Liver (tissue), 9 donors: ENCODE data around the gene BICRA. TPM values are rescaled to one million over a fixed set of nuclear protein-coding genes. Genes with fewer than 3 reads are reported as not detected.

Experiments
- DNase-seq: peaks from one replicate; pipeline ENCODE4 v3.0.0-alpha.2; 2017; ENCODE audit warnings: low spot score
- H3K27ac ChIP-seq, 2 donors: one replicate each; pipeline ENCODE4 v1.7.0; 2013; ENCODE audit warnings: inconsistent platforms in 2 of 2, low read length in 2 of 2, control low read depth in 1 of 2, low read depth in 1 of 2, mild to moderate bottlenecking in 1 of 2
- H3K27me3 ChIP-seq, 4 donors: one replicate each; pipeline versions ENCODE4 v1.6.1 to v1.7.0; 2013; ENCODE audit warnings: low read length in 3 of 4, inconsistent platforms in 1 of 4, mild to moderate bottlenecking in 1 of 4, moderate library complexity in 1 of 4; ENCODE audit not compliant: control insufficient read depth in 4 of 4, insufficient read depth in 4 of 4
- H3K36me3 ChIP-seq, 4 donors: one replicate each; pipeline versions ENCODE4 v1.6.1 to v1.7.0; 2013; ENCODE audit warnings: low read length in 3 of 4, mild to moderate bottlenecking in 3 of 4, low read depth in 1 of 4, moderate library complexity in 1 of 4; ENCODE audit not compliant: control insufficient read depth in 4 of 4, insufficient read depth in 3 of 4
- H3K4me1 ChIP-seq, 4 donors: one replicate each; pipeline versions ENCODE4 v1.6.1 to v1.7.0; 2013; ENCODE audit warnings: low read length in 3 of 4, mild to moderate bottlenecking in 3 of 4, moderate library complexity in 1 of 4; ENCODE audit not compliant: control insufficient read depth in 4 of 4, insufficient read depth in 4 of 4
- H3K4me3 ChIP-seq, 3 donors: one replicate each; pipeline versions ENCODE4 v1.6.1 to v1.7.0; 2013; ENCODE audit warnings: low read length in 3 of 3, control low read depth in 1 of 3, low read depth in 1 of 3, mild to moderate bottlenecking in 1 of 3
- H3K9ac ChIP-seq, 2 donors: one replicate each; pipeline ENCODE4 v1.7.0; 2013; ENCODE audit warnings: low read length in 2 of 2, mild to moderate bottlenecking in 2 of 2, moderate library complexity in 2 of 2, control low read depth in 1 of 2, low read depth in 1 of 2
- H3K9me3 ChIP-seq, 4 donors: one replicate each; pipeline versions ENCODE4 v1.6.1 to v1.7.0; 2013; ENCODE audit warnings: low read length in 3 of 4; ENCODE audit not compliant: control insufficient read depth in 4 of 4
- ATF3 ChIP-seq: IDR thresholded peaks from 2 replicates; pipeline ENCODE4 v1.6.1; 2016; ENCODE audit warnings: antibody characterized with exemption
- EGR1 ChIP-seq, 2 donors: IDR thresholded peaks; 2 replicates each; pipeline ENCODE4 v1.6.1; 2016 to 2018; ENCODE audit warnings: antibody characterized with exemption in 2 of 2, low read depth in 2 of 2
- FOXA1 ChIP-seq: IDR thresholded peaks from 2 replicates; pipeline ENCODE4 v1.6.1; 2016; ENCODE audit warnings: antibody characterized with exemption
- FOXA2 ChIP-seq: IDR thresholded peaks from 2 replicates; pipeline ENCODE4 v1.6.1; 2016; ENCODE audit warnings: antibody characterized with exemption
- HNF4A ChIP-seq, 2 donors: conservative IDR thresholded peaks; 2 replicates each; pipeline ENCODE4 v1.6.1; 2016; ENCODE audit warnings: antibody characterized with exemption in 2 of 2, mild to moderate bottlenecking in 2 of 2
- HNF4G ChIP-seq: IDR thresholded peaks from 2 replicates; pipeline ENCODE4 v1.6.1; 2016; ENCODE audit warnings: antibody characterized with exemption
- MAX ChIP-seq: IDR thresholded peaks from 2 replicates; pipeline ENCODE4 v1.6.1; 2016; ENCODE audit warnings: antibody characterized with exemption
- RAD21 ChIP-seq, 2 donors: IDR thresholded peaks; 2 replicates each; pipeline ENCODE4 v1.6.1; 2016; ENCODE audit warnings: antibody characterized with exemption in 2 of 2, mild to moderate bottlenecking in 2 of 2
- RXRA ChIP-seq, 2 donors: IDR thresholded peaks; 2 replicates each; pipeline ENCODE4 v1.6.1; 2017 to 2018; ENCODE audit warnings: antibody characterized with exemption in 2 of 2, mild to moderate bottlenecking in 1 of 2
- SP1 ChIP-seq: IDR thresholded peaks from 2 replicates; pipeline ENCODE4 v1.6.1; 2018; ENCODE audit warnings: antibody characterized with exemption, mild to moderate bottlenecking
- TAF1 ChIP-seq: conservative IDR thresholded peaks from 2 replicates; pipeline ENCODE4 v1.6.1; 2016; ENCODE audit warnings: antibody characterized with exemption, mild to moderate bottlenecking
- YY1 ChIP-seq: IDR thresholded peaks from 2 replicates; pipeline ENCODE4 v1.6.1; 2016; ENCODE audit warnings: antibody characterized with exemption, mild to moderate bottlenecking
- ZBTB33 ChIP-seq: IDR thresholded peaks from 2 replicates; pipeline ENCODE4 v1.6.1; 2016; ENCODE audit warnings: antibody characterized with exemption
- WGBS: extraction: QIAGEN DNeasy Blood & Tissue Kit; methylation state at CpG from one replicate; pipeline ENCODE4 v1.1.7; 2013; 5-methylcytosine and 5-hydroxymethylcytosine counted together
- polyA plus RNA-seq, 2 donors: library from polyadenylated mRNA; stranded (reverse) in 1 of 2; unstranded in 1 of 2; fragments of 200-250 nt in 1 of 2; fragments of >200 nt in 1 of 2; fragmentation: Nextera tagmentation in 1 of 2; extraction: Ambion mirVana in 1 of 2; gene quantifications; one replicate each; pipeline versions ENCODE4 v1.2.1 to v1.2.3, GENCODE V29; 2013 to 2015
- total RNA-seq, 2 donors: library from RNA; depleted of rRNA; stranded (reverse); fragments of >200 nt; gene quantifications; one replicate each; pipeline ENCODE4 v1.2.3, GENCODE V29; 2014
- donor health status: healthy.
- donor health status: healthy.
- donor health status: healthy.
- donor health status: healthy.
- donor health status: healthy.

Gene BICRA
- total and polyA plus RNA-seq, 4 donors, result 0.63 to 8.9 (median 3.0) TPM

- no peak for DNase-seq
- no peaks in the 10 kb centered on the region for H3K27me3 ChIP-seq
- H3K4me3 ChIP-seq, result no peak overlapping the region
- H3K9ac ChIP-seq, result no peak overlapping the region
- 95% methylated on average over 1 of the region's 1 CpG for WGBS
- no peak for TF ChIP-seq MAX
- no peak for TF ChIP-seq TAF1
- no peak overlapping the region for H3K27ac ChIP-seq
- peaks cover 2 to 12% (median 7%) of the 10 kb centered on the region in 4 donors for H3K4me1 ChIP-seq
- no peaks in the 10 kb centered on the region for H3K36me3 ChIP-seq
- no peaks in the 10 kb centered on the region for H3K9me3 ChIP-seq
Observed at GRCh38 chr19:47649588-47649987, 40.7 kb downstream of the BICRA start.

- Histone ChIP-seq H3K27me3 (no peaks in the 10 kb centered on the region), H3K9ac (no peak overlapping the region), H3K36me3 (no peaks in the 10 kb centered on the region), H3K27ac (no peak overlapping the region), H3K9me3 (no peaks in the 10 kb centered on the region), H3K4me3 (no peak overlapping the region), H3K4me1 (peaks cover 0 to 6% (median 5%) of the 10 kb centered on the region in 4 donors)
- DNase-seq, result no peak
- 96% methylated on average over 7 of the region's 7 CpGs for WGBS
- TF ChIP-seq FOXA2 (no peak), FOXA1 (no peak), ATF3 (no peak), SP1 (no peak), HNF4A (conservative IDR thresholded peaks at IDR 0.05) (no peak), RAD21 (IDR thresholded peaks at IDR 0.05) (no peak), HNF4G (no peak), YY1 (no peak)
Observed at GRCh38 chr19:47650700-47651099, 41.8 kb downstream of the BICRA start.

GRCh38 chr19:47651132-47651531 lies 42.2 kb downstream of the BICRA start:
- TF ChIP-seq RXRA (IDR thresholded peaks at IDR 0.05), result no peak
- Histone ChIP-seq H3K9me3 (no peaks in the 10 kb centered on the region), H3K4me1 (peaks cover 0 to 6% (median 5%) of the 10 kb centered on the region in 4 donors), H3K4me3 (no peak overlapping the region), H3K9ac (no peak overlapping the region), H3K27ac (no peak overlapping the region), H3K27me3 (no peaks in the 10 kb centered on the region), H3K36me3 (no peaks in the 10 kb centered on the region)
- no peak for DNase-seq
- WGBS, result 96% methylated on average over 12 of the region's 12 CpGs

GRCh38 chr19:47651691-47652090 lies 42.8 kb downstream of the BICRA start:
- H3K4me1 ChIP-seq, result peaks cover 0 to 6% (median 5%) of the 10 kb centered on the region in 4 donors
- H3K27ac ChIP-seq, result no peak overlapping the region
- no peaks in the 10 kb centered on the region for H3K9me3 ChIP-seq
- DNase-seq, result no peak
- H3K27me3 ChIP-seq, result no peaks in the 10 kb centered on the region
- 77% methylated on average over 9 of the region's 9 CpGs for WGBS
- H3K36me3 ChIP-seq, result no peaks in the 10 kb centered on the region
- H3K4me3 ChIP-seq, result no peak overlapping the region
- no peak overlapping the region for H3K9ac ChIP-seq
- TF ChIP-seq MAX (no peak), ATF3 (no peak), TAF1 (no peak), FOXA2 (no peak), EGR1 (IDR thresholded peaks at IDR 0.05; ENCODE audit: low read depth in 2 of 2) (no peak), ZBTB33 (no peak)
